ENCODE data around the gene ACD.

The ACD gene

GRCh38 chr16:67653128-67653788 is 6.8 kb downstream of the ACD start:
- WGBS (ENCODE audit: insufficient coverage), result 94% methylated on average over 33 of the region's 68 CpGs
- H3K36me3 ChIP-seq (ENCODE audit: control insufficient read depth in 4 of 4, insufficient read depth in 4 of 4, low read length in 3 of 4), result peaks cover 11 to 85% (median 62%) of the 10 kb centered on the region in 4 experiments
- H3K4me1 ChIP-seq (ENCODE audit: control extremely low read depth in 1 of 4, control insufficient read depth in 4 of 4, insufficient read depth in 4 of 4, low read length in 3 of 4), result peaks cover 0 to 2% (median 0%) of the 10 kb centered on the region in 4 experiments
- POLR2A ChIA-PET, result no interaction called here
- no peaks in the 10 kb centered on the region for H3K9me3 ChIP-seq (ENCODE audit: control extremely low read depth in 1 of 5, control insufficient read depth in 4 of 5, insufficient read depth in 2 of 5, low read depth in 1 of 5, low read length in 4 of 5)
- DNase-seq, result no peak
- H3K4me3 ChIP-seq (ENCODE audit: control insufficient read depth in 1 of 7, extremely low read depth in 1 of 7, insufficient read depth in 4 of 7, low read depth in 2 of 7, low read length in 6 of 7), result no peak overlapping the region
- no peak overlapping the region for H3K27ac ChIP-seq (ENCODE audit: insufficient read depth in 1 of 2, low read depth in 1 of 2, low read length in 2 of 2, poor library complexity in 1 of 2, severe bottlenecking in 2 of 2)
- no peaks in the 10 kb centered on the region for H3K27me3 ChIP-seq (replicated peaks in 2 of 5; ENCODE audit: control insufficient read depth in 4 of 5, insufficient read depth in 5 of 5, low read length in 4 of 5)
- CTCF ChIA-PET, result interaction anchor here (1.2 to 12.2 kb wide), 2 partner anchors 10 to 134 kb away, joined by 4 to 113 read pairs; no protein-coding TSS in a partner anchor

- Histone ChIP-seq H3K4me3 (ENCODE audit: control insufficient read depth in 1 of 7, extremely low read depth in 1 of 7, insufficient read depth in 4 of 7, low read depth in 2 of 7, low read length in 6 of 7) (peak overlapping the region in 1 of 7 experiments; percentile 11), H3K36me3 (ENCODE audit: control insufficient read depth in 4 of 4, insufficient read depth in 4 of 4, low read length in 3 of 4) (peaks cover 11 to 79% (median 61%) of the 10 kb centered on the region in 4 experiments), H3K4me1 (ENCODE audit: control extremely low read depth in 1 of 4, control insufficient read depth in 4 of 4, insufficient read depth in 4 of 4, low read length in 3 of 4) (peaks cover 0 to 2% (median 0%) of the 10 kb centered on the region in 4 experiments), H3K27me3 (replicated peaks in 2 of 5; ENCODE audit: control insufficient read depth in 4 of 5, insufficient read depth in 5 of 5, low read length in 4 of 5) (no peaks in the 10 kb centered on the region), H3K9me3 (ENCODE audit: control extremely low read depth in 1 of 5, control insufficient read depth in 4 of 5, insufficient read depth in 2 of 5, low read depth in 1 of 5, low read length in 4 of 5) (no peaks in the 10 kb centered on the region), H3K27ac (ENCODE audit: insufficient read depth in 1 of 2, low read depth in 1 of 2, low read length in 2 of 2, poor library complexity in 1 of 2, severe bottlenecking in 2 of 2) (no peak overlapping the region)
- no peak for DNase-seq
- POLR2A ChIA-PET, result no interaction called here
- 89% methylated on average over 21 of the region's 59 CpGs for WGBS (ENCODE audit: insufficient coverage)
- CTCF ChIA-PET, result interaction anchor here (1.2 to 12.2 kb wide), 2 partner anchors 10 to 133 kb away, joined by 4 to 113 read pairs; no protein-coding TSS in a partner anchor
These were observed 7.4 kb downstream of the ACD start for GRCh38 chr16:67652578-67653127.

- Histone ChIP-seq H3K36me3 (ENCODE audit: control insufficient read depth in 4 of 4, insufficient read depth in 4 of 4, low read length in 3 of 4) (peaks cover 7 to 78% (median 60%) of the 10 kb centered on the region in 4 experiments), H3K27me3 (replicated peaks in 2 of 5; ENCODE audit: control insufficient read depth in 4 of 5, insufficient read depth in 5 of 5, low read length in 4 of 5) (no peaks in the 10 kb centered on the region), H3K9me3 (ENCODE audit: control extremely low read depth in 1 of 5, control insufficient read depth in 4 of 5, insufficient read depth in 2 of 5, low read depth in 1 of 5, low read length in 4 of 5) (no peaks in the 10 kb centered on the region), H3K27ac (ENCODE audit: insufficient read depth in 1 of 2, low read depth in 1 of 2, low read length in 2 of 2, poor library complexity in 1 of 2, severe bottlenecking in 2 of 2) (no peak overlapping the region), H3K4me3 (ENCODE audit: control insufficient read depth in 1 of 7, extremely low read depth in 1 of 7, insufficient read depth in 4 of 7, low read depth in 2 of 7, low read length in 6 of 7) (no peak overlapping the region), H3K4me1 (ENCODE audit: control extremely low read depth in 1 of 4, control insufficient read depth in 4 of 4, insufficient read depth in 4 of 4, low read length in 3 of 4) (peaks cover 0 to 2% (median 0%) of the 10 kb centered on the region in 4 experiments)
- CTCF ChIA-PET, result interaction anchor here (0.6 to 12.2 kb wide), 5 partner anchors 8 to 132 kb away, joined by 3 to 113 read pairs (median 4); partner anchors contain the start of gene ACD
- POLR2A ChIA-PET, result no interaction called here
- WGBS (ENCODE audit: insufficient coverage), result 100% methylated on average over 4 of the region's 4 CpGs
- DNase-seq, result no peak
These were observed 8.2 kb downstream of the ACD start for GRCh38 chr16:67651847-67652246.

GRCh38 chr16:67651039-67651438 is 9.0 kb downstream of the ACD start:
- no peak for DNase-seq
- Histone ChIP-seq H3K27ac (ENCODE audit: insufficient read depth in 1 of 2, low read depth in 1 of 2, low read length in 2 of 2, poor library complexity in 1 of 2, severe bottlenecking in 2 of 2) (no peak overlapping the region), H3K36me3 (ENCODE audit: control insufficient read depth in 4 of 4, insufficient read depth in 4 of 4, low read length in 3 of 4) (peaks cover 6 to 78% (median 59%) of the 10 kb centered on the region in 4 experiments), H3K9me3 (ENCODE audit: control extremely low read depth in 1 of 5, control insufficient read depth in 4 of 5, insufficient read depth in 2 of 5, low read depth in 1 of 5, low read length in 4 of 5) (no peaks in the 10 kb centered on the region), H3K4me3 (ENCODE audit: control insufficient read depth in 1 of 7, extremely low read depth in 1 of 7, insufficient read depth in 4 of 7, low read depth in 2 of 7, low read length in 6 of 7) (no peak overlapping the region), H3K27me3 (replicated peaks in 2 of 5; ENCODE audit: control insufficient read depth in 4 of 5, insufficient read depth in 5 of 5, low read length in 4 of 5) (no peaks in the 10 kb centered on the region), H3K4me1 (ENCODE audit: control extremely low read depth in 1 of 4, control insufficient read depth in 4 of 4, insufficient read depth in 4 of 4, low read length in 3 of 4) (peaks cover 0 to 4% (median 2%) of the 10 kb centered on the region in 4 experiments)
- WGBS (ENCODE audit: insufficient coverage), result 89% methylated on average over 6 of the region's 7 CpGs
- ChIA-PET CTCF (interaction anchor here (0.9 to 12.2 kb wide), 6 partner anchors 8 to 131 kb away, joined by 3 to 113 read pairs (median 4); partner anchors contain the start of gene ACD), POLR2A (no interaction called here)

GRCh38 chr16:67650023-67650422 is 10.0 kb downstream of the ACD start:
- H3K27me3 ChIP-seq (replicated peaks in 2 of 5; ENCODE audit: control insufficient read depth in 4 of 5, insufficient read depth in 5 of 5, low read length in 4 of 5), result no peaks in the 10 kb centered on the region
- peaks cover 0 to 14% (median 12%) of the 10 kb centered on the region in 4 experiments for H3K4me1 ChIP-seq (ENCODE audit: control extremely low read depth in 1 of 4, control insufficient read depth in 4 of 4, insufficient read depth in 4 of 4, low read length in 3 of 4)
- no peak overlapping the region for H3K27ac ChIP-seq (ENCODE audit: insufficient read depth in 1 of 2, low read depth in 1 of 2, low read length in 2 of 2, poor library complexity in 1 of 2, severe bottlenecking in 2 of 2)
- ChIA-PET POLR2A (no interaction called here), CTCF (interaction anchor here (0.8 to 12.2 kb wide), 6 partner anchors 9 to 130 kb away, joined by 3 to 113 read pairs (median 4); partner anchors contain the start of gene ACD)
- H3K36me3 ChIP-seq (ENCODE audit: control insufficient read depth in 4 of 4, insufficient read depth in 4 of 4, low read length in 3 of 4), result peaks cover 6 to 72% (median 55%) of the 10 kb centered on the region in 4 experiments
- WGBS (ENCODE audit: insufficient coverage), result 89% methylated on average over 7 of the region's 8 CpGs
- no peaks in the 10 kb centered on the region for H3K9me3 ChIP-seq (ENCODE audit: control extremely low read depth in 1 of 5, control insufficient read depth in 4 of 5, insufficient read depth in 2 of 5, low read depth in 1 of 5, low read length in 4 of 5)
- no peak overlapping the region for H3K4me3 ChIP-seq (ENCODE audit: control insufficient read depth in 1 of 7, extremely low read depth in 1 of 7, insufficient read depth in 4 of 7, low read depth in 2 of 7, low read length in 6 of 7)
- no peak for DNase-seq

- ChIA-PET POLR2A (no interaction called here), CTCF (interaction anchor here (0.8 to 12.2 kb wide), 3 partner anchors 10 to 130 kb away, joined by 4 to 113 read pairs (median 10); partner anchors contain the start of gene ACD)
- no peak overlapping the region for H3K27ac ChIP-seq (ENCODE audit: insufficient read depth in 1 of 2, low read depth in 1 of 2, low read length in 2 of 2, poor library complexity in 1 of 2, severe bottlenecking in 2 of 2)
- DNase-seq, result no peak
- peaks cover 0 to 16% (median 13%) of the 10 kb centered on the region in 4 experiments for H3K4me1 ChIP-seq (ENCODE audit: control extremely low read depth in 1 of 4, control insufficient read depth in 4 of 4, insufficient read depth in 4 of 4, low read length in 3 of 4)
- peaks cover 6 to 67% (median 51%) of the 10 kb centered on the region in 4 experiments for H3K36me3 ChIP-seq (ENCODE audit: control insufficient read depth in 4 of 4, insufficient read depth in 4 of 4, low read length in 3 of 4)
- 97% methylated on average over 29 of the region's 34 CpGs for WGBS (ENCODE audit: insufficient coverage)
- no peaks in the 10 kb centered on the region for H3K27me3 ChIP-seq (replicated peaks in 2 of 5; ENCODE audit: control insufficient read depth in 4 of 5, insufficient read depth in 5 of 5, low read length in 4 of 5)
- no peak overlapping the region for H3K4me3 ChIP-seq (ENCODE audit: control insufficient read depth in 1 of 7, extremely low read depth in 1 of 7, insufficient read depth in 4 of 7, low read depth in 2 of 7, low read length in 6 of 7)
- no peaks in the 10 kb centered on the region for H3K9me3 ChIP-seq (ENCODE audit: control extremely low read depth in 1 of 5, control insufficient read depth in 4 of 5, insufficient read depth in 2 of 5, low read depth in 1 of 5, low read length in 4 of 5)
These were observed 10.5 kb downstream of the ACD start for GRCh38 chr16:67649494-67649931.
